Measurements from ENCODE around the gene FRMPD1.
"Not testable (repeated sequence)": the region's sequence is repeated elsewhere in the genome, so short reads cannot be mapped to it uniquely, and the experiment has no call there.

Gene FRMPD1

DNA sequence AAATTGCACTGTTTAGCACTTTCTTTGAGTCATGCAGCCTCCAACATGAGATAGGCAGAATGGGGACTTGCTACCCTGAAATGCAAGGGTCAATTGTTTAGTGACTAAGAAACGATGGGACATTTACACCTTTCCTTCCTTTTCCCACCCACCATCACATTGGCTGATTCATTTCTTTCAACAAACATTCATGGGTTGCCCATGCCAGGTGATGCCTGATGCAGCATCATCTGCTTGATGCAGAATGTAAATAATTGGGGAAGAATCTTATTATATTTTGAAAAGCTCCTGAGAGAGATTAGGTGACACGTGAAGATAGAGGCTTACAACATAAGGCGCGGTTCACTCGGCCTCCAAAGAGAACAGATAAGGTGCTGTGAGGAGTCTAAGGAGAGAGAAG, 98.4 kb downstream of the FRMPD1 start:
- DNase-seq (ENCODE audit: low spot score) = no peak
- no peak overlapping the region for H3K27ac Mint-ChIP-seq
- H3K36me3 Mint-ChIP-seq (ENCODE audit: low read depth) = no peaks in the 10 kb centered on the region
- H3K4me3 Mint-ChIP-seq = no peak overlapping the region
- H3K27me3 Mint-ChIP-seq (ENCODE audit: low read depth) = peaks cover 3% of the 10 kb centered on the region
- peaks cover 13% of the 10 kb centered on the region for H3K4me1 Mint-ChIP-seq (ENCODE audit: low read depth)
- peaks cover 6% of the 10 kb centered on the region for H3K9me3 Mint-ChIP-seq

DNA sequence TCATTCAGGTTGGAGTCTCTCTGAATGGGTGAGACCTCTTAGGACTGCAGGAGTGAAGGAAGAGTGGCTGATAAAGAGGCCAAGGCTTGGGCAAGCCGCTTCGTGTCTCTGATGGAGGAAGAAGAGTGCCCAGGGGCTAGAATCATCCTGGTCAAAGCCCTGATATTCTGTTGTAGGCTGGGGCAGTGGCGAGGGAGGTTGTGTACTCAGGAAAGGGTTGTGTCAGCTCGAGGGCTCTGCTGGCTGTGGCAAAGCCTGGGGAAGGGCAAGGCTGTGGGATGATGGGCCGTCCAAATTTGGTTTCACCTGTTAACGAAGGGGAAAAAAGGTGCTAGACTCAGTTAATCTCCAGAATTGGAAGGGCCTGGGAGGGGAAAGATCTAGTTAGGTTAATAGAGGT, 100.4 kb downstream of the FRMPD1 start:
- H3K9me3 Mint-ChIP-seq = peaks cover 6% of the 10 kb centered on the region
- peaks cover 22% of the 10 kb centered on the region for H3K4me1 Mint-ChIP-seq (ENCODE audit: low read depth)

DNA sequence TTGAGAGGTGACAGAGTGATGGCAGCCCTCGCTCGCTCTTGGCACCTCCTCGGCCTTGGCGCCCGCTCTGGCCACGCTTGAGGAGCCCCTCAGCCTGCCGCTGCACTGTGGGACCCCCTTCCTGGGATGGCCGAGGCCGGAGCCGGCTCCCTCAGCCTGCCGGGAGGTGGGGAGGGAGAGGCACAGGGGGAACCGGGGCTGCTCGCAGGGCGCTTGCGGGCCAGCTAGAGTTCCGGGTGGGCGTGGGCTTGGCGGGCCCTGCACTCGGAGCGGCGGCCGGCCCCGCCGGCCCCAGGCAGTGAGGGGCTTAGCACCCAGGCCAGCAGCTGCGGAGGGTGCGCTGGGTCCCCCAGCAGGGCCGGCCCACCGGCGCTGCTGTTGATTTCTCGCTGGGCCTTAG, 101.0 kb downstream of the FRMPD1 start:
- H3K36me3 Mint-ChIP-seq (ENCODE audit: low read depth); H3K27me3 Mint-ChIP-seq (ENCODE audit: low read depth); H3K9me3 Mint-ChIP-seq; H3K4me3 Mint-ChIP-seq; DNase-seq (ENCODE audit: low spot score); H3K27ac Mint-ChIP-seq: not testable (repeated sequence)
- H3K4me1 Mint-ChIP-seq (ENCODE audit: low read depth) = peaks cover 22% of the 10 kb centered on the region

More for the DNA sequence above, 100.4 kb downstream of the FRMPD1 start:
- DNase-seq (ENCODE audit: low spot score) = no peak
- Mint-ChIP-seq H3K4me3 (no peak overlapping the region), H3K27me3 (ENCODE audit: low read depth) (no peaks in the 10 kb centered on the region), H3K27ac (no peak overlapping the region), H3K36me3 (ENCODE audit: low read depth) (peaks cover 5% of the 10 kb centered on the region)

DNA sequence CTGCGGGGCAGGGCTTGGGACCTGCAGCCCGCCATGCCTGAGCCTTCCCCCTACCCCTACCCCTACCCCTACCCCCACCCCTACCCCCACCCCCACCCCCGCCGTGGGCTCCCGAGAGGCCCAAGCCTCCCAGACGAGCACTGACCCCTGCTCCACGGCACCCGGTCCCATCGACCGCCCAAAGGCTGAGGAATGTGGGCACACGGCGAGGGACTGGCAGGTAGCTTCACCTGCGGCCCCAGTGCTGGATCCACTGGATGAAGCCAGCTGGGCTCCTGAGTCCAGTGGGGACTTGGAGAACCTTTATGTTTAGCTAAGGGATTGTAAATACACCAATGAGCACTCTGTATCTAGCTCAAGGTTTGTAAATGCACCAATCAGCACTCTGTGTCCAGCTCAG, 101.4 kb downstream of the FRMPD1 start:
- H3K4me3 Mint-ChIP-seq; H3K27me3 Mint-ChIP-seq (ENCODE audit: low read depth); DNase-seq (ENCODE audit: low spot score); H3K9me3 Mint-ChIP-seq; H3K36me3 Mint-ChIP-seq (ENCODE audit: low read depth); H3K27ac Mint-ChIP-seq: not testable (repeated sequence)
- peaks cover 20% of the 10 kb centered on the region for H3K4me1 Mint-ChIP-seq (ENCODE audit: low read depth)

DNA sequence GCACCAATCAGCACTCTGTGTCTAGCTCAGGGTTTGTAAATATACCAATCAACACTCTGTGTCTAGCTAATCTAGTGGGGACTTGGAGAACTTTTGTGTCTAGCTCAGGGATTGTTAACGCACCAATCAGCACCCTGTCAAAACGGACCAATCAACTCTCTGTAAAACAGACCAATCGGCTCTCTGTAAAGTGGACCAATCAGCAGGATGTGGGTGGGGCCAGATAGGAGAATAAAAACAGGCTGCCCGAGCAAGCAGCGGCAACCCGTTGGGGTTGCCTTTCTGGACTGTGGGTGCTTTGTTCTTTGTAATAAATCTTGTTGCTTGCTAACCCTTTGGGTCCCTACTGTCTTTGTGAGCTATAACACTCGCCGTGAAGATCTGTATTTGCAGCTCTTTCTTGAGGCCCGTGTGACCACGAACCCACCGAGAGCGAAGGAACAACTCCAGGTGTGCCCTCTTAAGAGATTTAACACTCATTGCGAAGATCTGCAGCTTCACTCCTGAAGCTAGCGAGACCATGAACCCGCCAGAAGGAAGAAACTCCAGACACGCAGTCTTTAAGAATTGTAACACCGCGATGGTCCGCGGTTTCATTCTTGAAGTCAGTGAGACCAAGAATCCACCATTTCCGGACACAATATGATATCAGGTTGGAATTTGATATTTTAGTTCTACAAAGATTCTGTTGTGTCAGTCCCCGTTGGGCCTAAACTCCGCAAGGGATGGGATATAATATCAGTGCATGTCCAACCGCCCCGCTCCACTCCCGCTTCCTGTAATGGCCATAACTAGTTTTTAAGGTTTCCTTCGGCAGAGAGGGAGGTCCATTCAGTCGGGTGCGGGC, 102.1 kb downstream of the FRMPD1 start:
- Mint-ChIP-seq H3K4me1 (ENCODE audit: low read depth) (peaks cover 20% of the 10 kb centered on the region), H3K27me3 (ENCODE audit: low read depth) (no peaks in the 10 kb centered on the region), H3K27ac (peak overlapping the region; percentile 88), H3K4me3 (peak overlapping the region; percentile 97), H3K9me3 (peaks cover 6% of the 10 kb centered on the region), H3K36me3 (ENCODE audit: low read depth) (peaks cover 5% of the 10 kb centered on the region)
- no peak for DNase-seq (ENCODE audit: low spot score)

DNA sequence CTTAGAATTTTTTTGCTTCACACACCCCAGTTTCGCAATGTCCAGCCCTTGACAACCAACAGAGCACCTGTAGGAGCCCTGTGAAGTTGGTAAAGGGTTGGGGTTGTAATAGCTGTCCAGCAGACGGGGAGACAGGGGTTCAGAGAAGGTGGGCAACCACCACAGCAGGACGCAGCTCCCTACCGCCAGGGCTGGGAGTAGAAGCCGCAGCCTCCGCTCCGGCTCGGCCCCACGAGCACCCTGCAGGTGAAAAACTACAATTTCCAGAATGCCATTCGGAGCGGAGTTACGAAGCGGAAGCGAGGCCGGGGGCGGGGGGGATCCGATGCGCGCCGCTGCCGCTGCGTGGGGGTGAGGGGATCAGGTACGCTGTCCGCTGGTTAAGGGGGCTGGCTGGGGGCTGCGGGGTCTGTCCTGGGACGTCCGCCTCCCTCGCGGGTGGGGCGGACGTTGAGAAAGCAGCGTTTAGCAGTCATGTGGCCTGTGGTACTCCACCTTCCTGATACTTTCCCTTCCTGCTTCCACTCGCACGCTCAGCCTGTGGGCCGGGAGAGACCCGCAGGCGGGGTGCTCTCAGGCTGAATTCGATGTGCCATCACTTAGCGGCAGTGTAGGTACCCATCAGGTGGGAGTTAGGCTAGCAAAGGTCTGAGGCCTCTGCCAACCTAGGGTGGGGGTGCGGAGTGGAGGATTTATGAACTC, 102.9 kb downstream of the FRMPD1 start, which contains the start of gene TRMT10B:
TSS of gene TRMT10B (plus strand) at position 317 of the 702 bp plus-strand sequence. CDS start 8,127 bp downstream, outside the sequence.
- peaks cover 5% of the 10 kb centered on the region for H3K36me3 Mint-ChIP-seq (ENCODE audit: low read depth)
- peak; percentile 74 for DNase-seq (ENCODE audit: low spot score)
- H3K27me3 Mint-ChIP-seq (ENCODE audit: low read depth) = no peaks in the 10 kb centered on the region
- peak within 1 kb of the TSS; percentile 97 for H3K4me3 Mint-ChIP-seq
- peak within 1 kb of the TSS; percentile 88 for H3K27ac Mint-ChIP-seq
- H3K4me1 Mint-ChIP-seq (ENCODE audit: low read depth) = peaks cover 20% of the 10 kb centered on the region
- H3K9me3 Mint-ChIP-seq = peaks cover 6% of the 10 kb centered on the region

DNA sequence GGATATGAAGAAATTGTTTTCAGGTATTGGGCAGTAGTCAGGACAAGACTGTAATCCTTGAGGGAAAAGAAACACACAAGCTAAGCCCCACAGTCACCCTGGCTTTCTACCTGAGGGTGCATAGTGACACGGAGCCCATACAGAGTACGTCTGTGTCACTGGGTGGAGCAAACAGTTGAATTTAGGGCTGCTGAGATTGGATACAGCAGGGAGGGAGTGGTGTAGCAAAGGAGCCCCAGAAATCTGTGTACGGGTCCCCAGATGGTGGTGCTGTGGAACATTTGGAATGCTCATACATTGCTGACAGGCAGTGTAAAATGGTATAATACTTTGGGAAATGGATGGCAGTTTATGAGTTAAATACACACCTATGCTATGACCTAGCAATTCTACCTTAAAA, 108.0 kb downstream of the FRMPD1 start:
- no peak for DNase-seq (ENCODE audit: low spot score)
- Mint-ChIP-seq H3K36me3 (ENCODE audit: low read depth) (peaks cover 9% of the 10 kb centered on the region), H3K27me3 (ENCODE audit: low read depth) (no peaks in the 10 kb centered on the region), H3K4me1 (ENCODE audit: low read depth) (peaks cover 13% of the 10 kb centered on the region), H3K4me3 (no peak overlapping the region), H3K27ac (no peak overlapping the region), H3K9me3 (no peaks in the 10 kb centered on the region)

DNA sequence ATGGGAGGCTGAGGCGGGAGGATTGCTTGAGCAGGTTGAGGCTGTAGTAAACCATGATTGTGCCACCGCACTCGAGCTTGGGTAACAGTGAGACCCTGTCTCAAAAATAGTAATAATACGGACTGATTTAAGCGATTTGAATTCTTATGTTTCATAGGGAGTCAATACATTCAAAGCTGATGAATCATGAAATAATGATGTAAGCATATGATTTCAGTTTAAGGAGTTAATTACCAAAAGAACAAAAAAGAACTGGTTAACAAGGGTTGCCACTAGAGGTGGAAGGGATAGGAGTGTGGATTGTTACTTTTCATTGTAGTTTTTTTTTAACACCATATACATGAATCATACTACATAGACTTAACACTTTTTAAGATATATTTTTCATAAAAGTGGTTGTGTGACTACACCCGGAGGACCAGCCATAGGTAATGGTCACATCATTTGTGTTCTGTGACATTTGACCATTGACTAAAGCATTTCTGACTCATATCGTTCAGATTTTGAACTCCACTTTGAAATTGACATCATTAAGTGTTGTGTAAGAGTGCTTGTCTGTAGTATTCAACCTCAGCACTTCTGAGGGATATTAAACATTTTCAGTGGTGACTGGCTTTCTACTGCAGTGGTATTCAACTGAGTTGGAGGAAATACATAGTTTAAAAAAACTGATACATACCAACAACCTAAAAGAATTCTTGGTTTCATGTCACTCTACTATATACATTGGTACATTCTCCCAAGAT, 109.8 kb downstream of the FRMPD1 start:
- no peak overlapping the region for H3K27ac Mint-ChIP-seq

DNA sequence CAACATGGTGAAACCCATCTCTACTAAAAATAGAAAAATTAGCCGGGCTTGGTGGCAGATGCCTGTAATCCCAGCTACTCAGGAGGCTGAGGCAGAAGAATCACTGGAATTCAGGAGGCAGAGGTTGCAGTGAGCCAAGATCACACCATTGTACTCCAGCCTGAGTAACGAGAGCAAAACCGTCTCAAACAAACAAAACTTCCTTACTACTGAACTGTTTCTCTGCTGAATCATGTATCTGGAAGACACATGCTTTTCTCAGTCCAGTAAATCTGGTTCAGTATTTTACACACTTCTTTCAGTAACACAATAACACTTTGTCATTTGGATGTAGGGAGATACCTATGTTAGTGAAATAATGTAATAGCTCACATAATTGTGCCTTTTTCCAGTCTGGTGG, 110.8 kb downstream of the FRMPD1 start:
- no peaks in the 10 kb centered on the region for H3K9me3 Mint-ChIP-seq
- H3K36me3 Mint-ChIP-seq (ENCODE audit: low read depth) = peaks cover 25% of the 10 kb centered on the region
- H3K4me3 Mint-ChIP-seq = no peak overlapping the region
- no peaks in the 10 kb centered on the region for H3K27me3 Mint-ChIP-seq (ENCODE audit: low read depth)
- no peak overlapping the region for H3K27ac Mint-ChIP-seq
- no peak for DNase-seq (ENCODE audit: low spot score)
- no peaks in the 10 kb centered on the region for H3K4me1 Mint-ChIP-seq (ENCODE audit: low read depth)

More for the DNA sequence above, 109.8 kb downstream of the FRMPD1 start:
- Mint-ChIP-seq H3K36me3 (ENCODE audit: low read depth) (peaks cover 22% of the 10 kb centered on the region), H3K27me3 (ENCODE audit: low read depth) (no peaks in the 10 kb centered on the region), H3K9me3 (no peaks in the 10 kb centered on the region), H3K4me1 (ENCODE audit: low read depth) (no peaks in the 10 kb centered on the region), H3K4me3 (no peak overlapping the region)
- DNase-seq (ENCODE audit: low spot score) = no peak

DNA sequence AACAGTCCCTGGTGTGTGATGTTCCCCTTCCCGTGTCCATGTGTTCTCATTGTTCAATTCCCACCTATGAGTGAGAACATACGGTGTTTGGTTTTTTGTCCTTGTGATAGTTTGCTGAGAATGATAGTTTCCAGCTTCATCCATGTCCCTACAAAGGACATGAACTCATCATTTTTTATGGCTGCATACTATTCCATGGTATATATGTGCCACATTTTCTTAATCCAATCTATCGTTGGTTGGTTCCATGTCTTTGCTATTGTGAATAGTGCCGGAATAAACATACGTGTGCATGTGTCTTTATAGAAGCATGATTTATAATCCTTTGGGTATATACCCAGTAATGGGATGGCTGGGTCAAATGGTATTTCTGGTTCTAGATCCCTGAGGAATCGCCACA, 114.5 kb downstream of the FRMPD1 start:
- not testable (repeated sequence) for H3K27ac Mint-ChIP-seq; H3K27me3 Mint-ChIP-seq (ENCODE audit: low read depth); H3K4me3 Mint-ChIP-seq; H3K9me3 Mint-ChIP-seq; H3K4me1 Mint-ChIP-seq (ENCODE audit: low read depth); DNase-seq (ENCODE audit: low spot score)
- peaks cover 36% of the 10 kb centered on the region for H3K36me3 Mint-ChIP-seq (ENCODE audit: low read depth)

DNA sequence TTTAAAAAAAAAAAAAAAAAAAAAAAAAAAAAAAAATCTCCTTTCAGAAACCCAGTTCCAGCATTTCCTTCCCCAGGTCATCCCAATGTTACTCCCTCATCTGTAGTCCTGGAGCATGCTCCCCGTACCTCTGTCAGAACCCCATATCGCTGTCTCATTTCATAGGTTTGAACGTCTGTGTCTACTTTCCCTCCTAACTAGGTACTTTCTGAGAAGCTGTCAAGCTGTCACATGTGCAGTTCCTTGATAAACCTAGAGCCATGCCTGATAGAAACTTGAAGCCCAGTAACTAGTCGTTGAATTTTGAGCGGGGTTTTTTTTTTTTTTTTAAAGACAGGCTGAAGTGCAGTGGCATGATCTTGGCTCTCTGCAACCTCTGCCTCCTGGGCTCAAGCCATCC, 118.6 kb downstream of the FRMPD1 start:
- Mint-ChIP-seq H3K4me3 (no peak overlapping the region), H3K9me3 (no peaks in the 10 kb centered on the region), H3K27me3 (ENCODE audit: low read depth) (no peaks in the 10 kb centered on the region), H3K4me1 (ENCODE audit: low read depth) (no peaks in the 10 kb centered on the region), H3K36me3 (ENCODE audit: low read depth) (peaks cover 36% of the 10 kb centered on the region), H3K27ac (no peak overlapping the region)
- no peak for DNase-seq (ENCODE audit: low spot score)

DNA sequence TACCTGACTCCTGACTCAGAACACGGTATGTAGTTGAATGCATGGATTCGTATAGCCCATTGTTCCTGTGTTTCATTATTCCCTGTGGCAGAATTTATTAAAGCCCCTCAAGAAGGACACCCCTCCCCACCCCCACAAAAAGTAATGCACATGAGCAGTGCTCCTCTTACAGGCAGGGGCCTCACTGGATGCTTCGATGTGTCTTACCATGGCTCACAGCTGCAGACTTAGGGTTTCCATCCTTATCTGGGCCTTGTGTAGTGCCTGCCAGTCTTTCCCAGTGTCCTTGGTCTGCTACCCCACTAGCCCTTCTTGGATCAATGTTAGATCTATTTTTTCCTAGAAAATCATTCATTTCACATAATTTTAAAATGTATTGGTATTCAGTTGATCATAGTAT, 119.2 kb downstream of the FRMPD1 start:
- Mint-ChIP-seq H3K36me3 (ENCODE audit: low read depth) (peaks cover 37% of the 10 kb centered on the region), H3K9me3 (no peaks in the 10 kb centered on the region), H3K4me3 (no peak overlapping the region), H3K27ac (no peak overlapping the region), H3K27me3 (ENCODE audit: low read depth) (no peaks in the 10 kb centered on the region), H3K4me1 (ENCODE audit: low read depth) (no peaks in the 10 kb centered on the region)
- DNase-seq (ENCODE audit: low spot score) = no peak

DNA sequence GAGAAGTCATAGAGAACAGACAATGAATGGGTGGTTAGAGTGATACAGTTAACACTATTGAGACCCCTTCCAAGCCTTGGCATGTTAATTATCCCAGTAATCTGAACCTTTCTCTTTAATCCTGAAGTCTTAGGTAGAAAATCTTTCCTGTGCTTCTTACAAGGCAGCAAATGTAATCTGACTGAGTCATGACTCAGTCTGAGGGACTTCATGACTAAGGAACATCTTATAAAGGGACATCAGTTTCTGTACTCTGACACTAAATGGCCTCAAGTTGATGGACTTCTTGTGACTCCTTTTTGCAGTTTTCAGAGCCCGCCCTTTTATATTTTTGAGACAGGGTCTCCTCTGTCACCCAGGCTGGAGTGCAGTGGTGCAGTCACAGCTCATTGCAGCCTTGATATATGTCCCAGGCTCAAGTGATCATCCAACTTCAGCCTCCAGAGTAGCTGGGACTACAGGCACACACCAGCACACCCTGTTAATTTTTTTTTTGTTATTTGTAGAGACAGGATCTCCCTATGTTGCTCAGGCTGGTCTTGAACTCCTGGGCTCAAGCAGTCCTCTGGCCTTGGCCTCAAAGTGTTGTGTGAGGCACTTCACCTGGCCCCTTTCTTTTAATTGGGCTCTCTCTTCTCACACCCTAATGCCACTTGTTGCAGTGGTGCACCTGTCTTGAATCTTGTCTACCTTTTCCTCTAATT, 124.6 kb downstream of the FRMPD1 start:
- Mint-ChIP-seq H3K36me3 (ENCODE audit: low read depth) (peaks cover 34% of the 10 kb centered on the region), H3K27me3 (ENCODE audit: low read depth) (no peaks in the 10 kb centered on the region), H3K4me1 (ENCODE audit: low read depth) (no peaks in the 10 kb centered on the region), H3K9me3 (no peaks in the 10 kb centered on the region), H3K27ac (no peak overlapping the region), H3K4me3 (no peak overlapping the region)
- DNase-seq (ENCODE audit: low spot score) = no peak

Measured in T-helper 2 cell treated with Interferon-gamma antibody and Interleukin-4, amounts not matched to agents 5 μg/mL and 100 μg/mL, for 36 hours (primary cell).